GM21423 (cell line): ENCODE data around the gene H1-8.
"Not testable (repeated sequence)": the region's sequence is repeated elsewhere in the genome, so short reads cannot be mapped to it uniquely, and the experiment has no call there.

Experiments
- ATAC-seq: cut with Tn5 transposase; IDR thresholded peaks from one replicate; pipeline ENCODE4 v1.9.1; 2021; ENCODE audit warnings: mild to moderate bottlenecking, moderate library complexity; ENCODE audit not compliant: unreplicated experiment

H1-8 gene, protein sequence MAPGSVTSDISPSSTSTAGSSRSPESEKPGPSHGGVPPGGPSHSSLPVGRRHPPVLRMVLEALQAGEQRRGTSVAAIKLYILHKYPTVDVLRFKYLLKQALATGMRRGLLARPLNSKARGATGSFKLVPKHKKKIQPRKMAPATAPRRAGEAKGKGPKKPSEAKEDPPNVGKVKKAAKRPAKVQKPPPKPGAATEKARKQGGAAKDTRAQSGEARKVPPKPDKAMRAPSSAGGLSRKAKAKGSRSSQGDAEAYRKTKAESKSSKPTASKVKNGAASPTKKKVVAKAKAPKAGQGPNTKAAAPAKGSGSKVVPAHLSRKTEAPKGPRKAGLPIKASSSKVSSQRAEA

DNA sequence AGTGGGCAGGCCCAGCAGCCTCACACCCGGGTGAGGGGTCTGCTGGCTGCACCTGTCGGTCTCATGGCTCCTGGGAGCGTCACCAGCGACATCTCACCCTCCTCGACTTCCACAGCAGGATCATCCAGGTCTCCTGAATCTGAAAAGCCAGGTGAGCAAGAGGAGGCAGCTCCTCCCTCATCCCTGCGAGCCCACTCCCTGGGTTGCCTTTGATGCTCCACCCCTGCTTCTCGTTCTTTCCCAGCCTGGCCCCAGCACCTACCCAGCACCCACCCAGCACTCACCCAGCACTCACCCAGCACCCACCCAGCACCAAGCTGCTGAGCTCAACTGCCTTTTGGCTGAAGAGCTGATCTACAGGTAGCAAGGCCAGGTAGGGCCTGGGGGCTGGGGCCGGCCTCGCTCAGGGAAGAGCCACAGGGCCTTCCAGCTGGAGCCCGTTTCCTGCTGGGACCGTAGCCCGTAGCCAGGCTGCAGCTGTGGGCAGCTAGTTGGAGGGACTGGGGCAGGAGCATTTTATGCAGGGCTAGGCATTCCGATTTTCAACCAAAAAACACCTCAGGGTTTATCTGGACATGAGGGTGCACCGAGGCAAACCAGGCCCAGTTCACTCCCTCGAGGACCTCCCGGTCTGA lies at the start of gene H1-8:
Gene H1-8 (plus strand): TSS at position 20 of the 635 bp plus-strand sequence. CDS start 44 bp downstream, at position 64.
- ATAC-seq, result no peak

DNA sequence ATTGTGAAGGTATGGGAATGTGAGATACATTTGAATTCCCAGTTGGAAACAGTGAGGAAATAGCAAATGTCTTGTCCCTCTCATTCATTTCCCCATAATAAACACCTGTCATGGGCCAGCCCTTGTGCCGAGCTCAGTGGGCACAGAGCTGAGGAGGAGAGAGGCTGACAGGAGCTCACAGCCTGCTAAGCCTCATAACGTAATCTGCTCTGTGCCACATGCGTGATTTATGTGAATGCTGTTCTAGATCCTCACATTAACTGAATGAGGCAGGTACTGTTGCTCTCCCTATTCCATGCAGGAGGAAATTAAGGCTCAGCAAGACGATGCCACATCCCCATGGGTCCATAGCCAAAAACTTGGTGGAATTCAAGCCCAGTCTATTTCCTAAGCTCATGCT lies 49.8 kb upstream of the H1-8 start:
- ATAC-seq, result no peak

DNA sequence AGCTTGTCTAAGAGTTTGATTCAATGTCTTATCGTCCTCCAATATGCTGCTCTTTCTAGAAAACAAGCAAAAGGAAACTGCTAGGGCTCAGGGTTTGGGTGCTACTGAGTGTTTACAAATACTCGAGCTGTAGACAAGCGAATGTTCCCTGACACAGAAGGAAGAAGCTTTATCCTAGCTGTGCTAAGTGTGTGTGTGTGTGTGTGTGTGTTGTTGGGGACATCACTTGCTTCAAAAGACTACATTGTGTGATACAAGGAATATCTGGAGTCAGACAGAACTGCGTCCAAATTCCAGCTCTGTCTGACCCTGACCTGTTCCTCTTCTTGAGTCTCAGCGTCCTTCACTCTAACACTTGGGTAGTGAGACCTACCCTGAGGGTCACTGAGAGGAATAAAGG lies 48.5 kb upstream of the H1-8 start:
- ATAC-seq, result not testable (repeated sequence)

DNA sequence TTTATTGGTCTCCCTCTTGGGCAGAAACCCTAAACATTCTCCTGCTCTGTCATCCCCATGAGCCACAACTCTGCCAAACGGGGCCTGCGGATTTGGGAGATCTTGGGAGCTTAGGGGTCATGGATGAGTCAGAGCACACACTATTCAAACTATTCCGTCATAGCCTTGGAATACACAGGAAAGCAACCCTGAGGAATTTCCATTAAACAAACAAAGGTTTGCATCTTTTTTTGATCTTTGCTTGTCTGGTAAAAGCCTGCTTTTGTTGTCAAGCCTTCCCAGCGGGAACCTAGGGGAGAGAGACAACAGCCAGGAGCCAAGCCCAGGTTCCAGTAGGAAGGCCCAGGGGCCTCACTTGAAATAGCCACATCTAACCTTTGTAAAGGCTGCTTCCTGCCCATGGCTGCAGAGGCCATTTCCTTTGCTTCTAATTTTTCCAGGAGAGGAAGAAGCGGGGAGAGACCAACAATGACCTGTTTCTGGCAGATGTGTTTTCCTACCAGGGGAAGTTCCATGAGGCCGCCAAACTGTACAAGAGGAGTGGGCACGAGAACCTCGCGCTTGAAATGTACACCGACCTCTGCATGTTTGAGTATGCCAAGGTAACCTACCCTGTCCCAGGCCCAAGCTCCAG lies 47.9 kb upstream of the H1-8 start:
- ATAC-seq, result not testable (repeated sequence)

DNA sequence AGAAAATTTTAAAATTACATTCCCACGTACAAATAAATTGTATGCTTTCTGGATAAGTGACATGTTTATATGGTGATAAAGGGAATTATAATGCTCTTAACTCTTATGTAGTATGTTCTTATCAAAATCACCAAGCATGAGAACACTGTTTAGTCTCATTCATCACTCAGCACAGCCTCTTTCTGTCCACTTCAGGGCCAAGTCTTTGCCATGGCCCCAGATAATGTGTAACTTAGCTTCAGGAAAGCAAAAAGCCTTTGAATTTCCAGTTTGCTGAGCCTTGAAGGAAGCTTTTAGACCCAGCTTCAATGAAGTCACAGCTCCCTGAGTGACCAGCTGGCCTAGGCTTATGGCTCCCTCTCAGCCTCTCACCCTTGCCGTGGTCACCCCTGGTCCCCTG lies 45.1 kb upstream of the H1-8 start:
- not testable (repeated sequence) for ATAC-seq

DNA sequence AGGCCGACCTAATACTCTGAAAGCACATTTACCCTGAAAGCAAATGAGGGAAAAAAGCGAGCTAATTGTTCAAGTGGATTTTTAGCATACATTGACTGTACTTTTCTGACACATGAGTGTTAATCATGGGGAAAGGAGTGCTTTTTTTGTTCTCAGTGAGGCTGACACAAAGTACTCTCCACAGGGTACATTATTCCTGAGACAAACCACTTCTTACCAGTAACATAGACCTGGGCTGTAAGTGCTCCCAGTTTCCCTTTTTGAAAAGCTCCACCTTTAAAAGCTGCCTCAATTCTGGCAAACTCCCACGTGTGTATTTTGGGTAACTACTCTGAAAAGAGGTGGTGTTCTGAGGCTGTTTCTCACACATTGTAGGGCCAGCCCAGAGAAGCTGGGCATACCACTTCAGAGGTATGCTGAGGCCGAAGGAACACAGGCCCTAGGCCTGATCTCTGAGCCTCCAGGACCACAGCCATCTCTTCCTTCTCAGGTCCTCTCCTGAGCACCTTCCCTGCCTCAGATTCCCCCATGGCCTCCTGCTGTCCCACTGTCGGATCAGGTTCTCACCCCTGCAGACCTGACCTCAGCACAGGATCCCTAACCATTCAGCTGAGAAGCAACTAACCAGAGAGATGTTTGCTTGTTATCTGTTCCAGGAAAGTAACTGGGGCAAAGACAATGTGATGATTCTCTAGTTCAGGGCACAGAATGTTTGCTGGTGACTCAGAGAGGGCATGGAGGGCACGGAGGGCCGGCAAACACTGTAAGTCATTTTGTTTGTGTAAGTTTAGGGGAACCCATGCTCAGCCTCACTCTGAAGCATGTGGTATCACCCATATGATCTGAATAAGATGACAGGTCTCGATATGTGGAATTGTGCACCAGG lies 44.1 kb upstream of the H1-8 start:
- ATAC-seq, result not testable (repeated sequence)

DNA sequence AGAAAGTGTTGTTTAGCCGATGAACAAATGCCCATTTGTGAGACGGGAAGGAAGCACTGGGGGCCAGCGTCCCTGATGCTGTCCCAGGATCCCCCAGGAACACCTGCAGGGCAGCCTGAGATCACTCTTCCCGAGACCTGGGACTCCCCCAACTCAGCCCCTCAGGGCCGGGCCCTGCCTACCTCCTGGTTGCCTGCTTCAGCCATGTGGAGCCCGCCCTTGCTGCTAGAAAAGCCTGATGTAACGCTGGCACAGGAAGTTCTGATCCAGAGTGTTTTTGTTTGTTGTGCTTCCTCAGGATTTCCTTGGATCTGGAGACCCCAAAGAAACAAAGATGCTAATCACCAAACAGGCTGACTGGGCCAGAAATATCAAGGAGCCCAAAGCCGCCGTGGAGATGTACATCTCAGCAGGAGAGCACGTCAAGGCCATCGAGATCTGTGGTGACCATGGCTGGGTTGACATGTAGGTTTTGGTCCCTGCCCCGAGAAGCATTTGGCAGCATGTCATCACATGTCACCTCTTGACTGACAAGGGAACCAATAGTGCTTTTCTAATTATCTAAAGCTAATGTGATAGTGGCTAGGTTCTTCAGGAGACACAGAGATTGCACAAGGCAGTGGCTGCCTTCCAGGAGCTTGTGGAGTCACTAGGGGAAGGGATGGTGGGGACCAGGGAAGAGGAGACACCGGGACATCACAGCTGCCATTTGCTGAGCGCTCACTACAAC lies 43.2 kb upstream of the H1-8 start:
- not testable (repeated sequence) for ATAC-seq

DNA sequence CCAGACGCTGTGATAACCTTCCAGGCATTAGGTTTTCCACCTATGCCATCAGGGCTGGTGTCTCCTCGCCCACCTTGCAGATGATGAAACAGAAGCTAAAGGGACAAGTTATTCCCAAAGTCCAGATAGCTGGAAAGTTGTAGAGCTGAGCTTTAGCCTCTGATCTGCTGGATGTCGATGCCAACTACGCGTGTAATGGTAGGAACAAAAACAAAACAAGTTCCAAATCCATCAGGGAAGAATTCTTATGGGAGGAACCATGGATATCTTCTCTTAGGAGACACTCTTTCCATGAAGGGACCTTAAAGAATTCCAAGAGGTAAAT lies 42.7 kb upstream of the H1-8 start:
- ATAC-seq, result no peak

DNA sequence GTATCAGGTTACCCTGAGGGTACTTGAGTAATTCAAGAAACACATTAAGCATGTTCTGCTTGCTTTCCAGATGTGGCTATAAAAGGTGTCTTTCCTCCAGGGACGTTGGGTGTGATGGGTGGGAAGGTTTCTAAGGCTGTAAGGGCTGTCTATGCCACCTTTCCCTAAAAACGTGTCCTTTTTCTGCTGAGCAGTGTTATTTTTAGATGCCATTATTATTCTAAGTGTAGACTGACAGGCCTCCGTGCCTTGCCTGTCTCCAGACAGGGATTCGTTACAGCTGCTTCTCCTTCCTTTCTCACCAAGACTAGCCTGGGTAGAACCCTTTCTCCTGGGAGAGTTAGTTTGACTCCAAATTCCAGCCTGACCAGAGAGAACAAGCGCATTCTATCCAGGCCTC lies 41.3 kb upstream of the H1-8 start:
- ATAC-seq, result no peak

DNA sequence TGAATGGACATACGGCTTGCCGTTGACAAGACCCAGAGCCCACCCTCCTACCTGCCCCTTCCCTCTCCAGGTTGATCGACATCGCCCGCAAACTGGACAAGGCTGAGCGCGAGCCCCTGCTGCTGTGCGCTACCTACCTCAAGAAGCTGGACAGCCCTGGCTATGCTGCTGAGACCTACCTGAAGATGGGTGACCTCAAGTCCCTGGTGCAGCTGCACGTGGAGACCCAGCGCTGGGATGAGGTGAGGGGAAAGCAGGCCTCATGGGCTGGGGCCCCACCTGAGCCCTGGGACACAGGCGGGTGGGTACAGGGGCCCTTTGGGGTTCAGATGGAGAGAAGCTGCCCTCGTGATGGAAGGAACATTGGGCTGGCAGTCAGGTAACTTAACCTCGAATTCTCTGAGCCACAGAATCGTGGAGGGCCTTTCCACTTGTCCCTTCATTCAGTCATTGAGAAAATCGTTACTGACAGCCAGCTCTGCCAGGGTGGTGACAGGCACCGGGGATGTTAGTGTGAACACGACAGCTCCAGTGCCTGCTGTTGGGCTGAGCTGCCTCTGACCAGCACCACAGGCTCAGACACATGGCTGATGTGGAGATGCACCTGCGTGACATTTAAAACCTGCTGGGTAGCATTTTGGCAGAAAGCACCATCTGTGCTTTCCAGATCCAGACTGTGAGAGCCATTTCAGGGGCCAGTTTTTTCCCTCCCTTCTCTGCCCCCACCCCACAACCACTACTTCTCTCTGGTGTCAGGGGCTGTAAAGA lies 40.1 kb upstream of the H1-8 start:
- no peak for ATAC-seq

DNA sequence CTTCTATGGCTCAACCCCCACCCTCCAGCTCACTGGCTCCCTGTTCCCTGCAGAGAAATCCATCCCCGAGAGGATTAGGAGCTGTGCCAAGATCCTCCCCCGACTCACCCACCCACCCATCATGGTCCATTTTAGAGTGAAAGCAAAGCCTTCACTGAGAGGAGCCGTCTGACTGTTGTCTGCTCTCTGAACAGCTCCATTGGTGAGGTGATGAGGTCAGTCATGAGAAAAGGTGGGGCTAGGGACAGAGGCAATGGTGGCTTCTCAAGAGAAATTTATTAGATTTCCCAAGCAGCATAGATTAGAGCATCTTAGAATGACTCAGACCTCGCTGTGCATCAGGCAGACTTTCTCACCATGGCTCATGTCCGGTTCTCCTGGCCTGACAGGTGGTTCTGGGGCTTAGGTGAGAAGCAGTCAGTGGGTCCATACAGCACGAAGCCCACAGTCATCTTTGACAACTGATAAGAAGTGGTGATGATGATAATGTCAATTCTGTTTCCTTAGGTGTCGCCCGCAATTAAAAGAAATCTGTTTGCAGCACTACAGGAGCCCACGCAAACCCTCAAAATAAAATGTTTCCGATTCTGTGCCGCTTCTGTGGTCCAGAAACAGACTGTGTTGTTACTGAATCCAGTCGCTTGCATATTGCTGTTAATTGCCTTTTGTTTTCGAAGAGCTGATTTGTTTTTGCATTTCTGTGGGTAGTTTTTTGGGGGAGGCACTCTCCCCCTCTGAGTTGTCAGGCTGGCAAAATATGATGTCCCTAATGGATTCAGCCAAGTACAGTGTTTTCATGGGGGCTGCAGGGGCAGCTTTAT lies 39.3 kb upstream of the H1-8 start:
- ATAC-seq, result no peak

DNA sequence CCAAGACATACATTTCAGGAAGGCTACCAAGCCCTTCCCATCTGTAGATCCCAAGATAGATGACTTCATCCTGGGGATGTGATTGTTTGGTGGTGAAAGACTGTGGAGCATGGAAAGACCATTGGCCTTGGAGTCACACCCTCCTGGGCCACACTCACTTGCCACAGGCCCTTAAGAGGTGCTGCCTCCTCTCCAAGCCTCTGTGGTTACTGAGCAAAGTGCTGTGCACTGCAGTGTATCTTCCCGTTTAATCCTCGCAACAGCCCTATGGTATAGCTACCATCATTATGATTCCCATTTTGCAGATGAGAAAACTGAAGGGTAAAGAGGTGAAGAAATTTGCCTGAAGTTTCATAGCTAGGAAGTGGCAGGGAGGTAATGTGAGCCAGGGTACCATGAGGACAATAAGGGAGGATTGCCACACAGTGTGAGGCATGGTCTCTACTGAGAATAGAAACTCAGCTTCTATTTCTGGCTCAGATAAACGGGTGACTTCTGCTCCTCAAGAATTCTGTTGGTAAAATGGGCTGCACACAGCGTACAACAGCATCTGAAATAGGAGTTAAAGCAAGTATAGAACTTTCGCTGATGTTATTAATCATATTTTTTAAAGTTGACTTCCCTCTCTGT lies 38.4 kb upstream of the H1-8 start:
- no peak for ATAC-seq

DNA sequence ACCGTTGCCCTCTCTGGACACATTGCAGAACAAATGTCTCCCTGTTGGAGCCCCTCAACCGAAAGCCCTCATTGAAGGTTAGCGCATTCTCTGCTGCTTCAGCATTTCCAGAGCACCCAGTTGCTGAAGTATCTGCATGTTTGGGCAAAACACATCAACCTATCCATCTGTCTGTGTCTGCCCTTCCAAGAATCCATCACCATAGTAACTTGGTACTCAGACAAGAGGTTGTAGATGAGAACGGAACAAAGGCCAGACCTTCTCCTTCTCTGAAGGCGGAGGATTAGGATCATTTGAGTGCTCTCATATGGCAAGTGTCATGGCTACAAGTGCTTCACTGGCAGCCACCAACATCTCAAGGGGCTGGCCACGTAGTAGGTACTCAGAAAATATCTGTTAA lies 37.6 kb upstream of the H1-8 start:
- ATAC-seq, result no peak

DNA sequence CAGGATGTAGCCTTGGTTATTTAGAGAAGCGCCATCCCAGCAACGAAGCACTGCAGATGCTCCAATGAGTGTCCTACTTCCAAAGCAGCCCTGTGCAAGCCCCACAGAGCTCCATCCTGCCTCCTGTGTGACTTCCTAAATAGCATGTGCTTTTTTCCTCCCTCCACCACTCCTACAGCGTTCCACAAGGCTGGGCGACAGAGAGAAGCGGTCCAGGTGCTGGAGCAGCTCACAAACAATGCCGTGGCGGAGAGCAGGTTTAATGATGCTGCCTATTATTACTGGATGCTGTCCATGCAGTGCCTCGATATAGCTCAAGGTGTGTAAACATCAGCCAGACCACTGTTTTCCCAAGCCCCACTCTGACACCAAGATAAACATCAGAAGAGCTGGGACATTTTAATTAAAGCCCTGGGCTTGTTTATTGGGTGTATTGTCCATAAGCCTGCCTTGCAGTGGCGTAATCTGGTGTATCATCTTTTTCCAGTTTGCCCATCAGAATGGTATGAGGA lies 36.7 kb upstream of the H1-8 start:
- no peak for ATAC-seq

DNA sequence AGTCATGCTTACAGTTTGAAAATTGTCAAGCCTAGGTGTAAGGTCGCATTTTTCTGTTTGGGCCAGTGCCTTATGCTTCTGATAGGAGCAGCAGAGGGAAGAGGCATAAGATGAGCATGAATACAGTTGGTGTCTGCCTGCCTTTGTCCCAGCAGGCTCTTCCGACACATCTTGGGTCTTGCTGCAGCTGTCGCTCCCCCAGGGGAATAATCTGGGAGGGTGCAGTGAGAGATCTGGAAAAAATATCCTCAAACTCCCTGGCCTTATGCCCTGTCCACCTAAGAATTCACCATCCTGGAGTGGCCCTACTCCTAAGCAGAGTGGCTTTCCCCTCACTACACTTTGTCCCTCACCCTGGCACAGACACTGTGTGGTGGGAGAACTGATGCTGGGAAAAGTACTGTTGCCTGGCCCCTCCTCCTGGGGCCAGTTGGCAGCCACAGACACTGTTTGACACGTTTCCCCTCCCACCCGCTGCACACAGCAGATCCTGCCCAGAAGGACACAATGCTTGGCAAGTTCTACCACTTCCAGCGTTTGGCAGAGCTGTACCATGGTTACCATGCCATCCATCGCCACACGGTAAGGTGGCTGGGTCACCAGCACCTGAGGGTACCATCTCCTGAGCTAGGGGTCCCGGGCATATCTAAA lies 35.7 kb upstream of the H1-8 start:
- no peak for ATAC-seq

DNA sequence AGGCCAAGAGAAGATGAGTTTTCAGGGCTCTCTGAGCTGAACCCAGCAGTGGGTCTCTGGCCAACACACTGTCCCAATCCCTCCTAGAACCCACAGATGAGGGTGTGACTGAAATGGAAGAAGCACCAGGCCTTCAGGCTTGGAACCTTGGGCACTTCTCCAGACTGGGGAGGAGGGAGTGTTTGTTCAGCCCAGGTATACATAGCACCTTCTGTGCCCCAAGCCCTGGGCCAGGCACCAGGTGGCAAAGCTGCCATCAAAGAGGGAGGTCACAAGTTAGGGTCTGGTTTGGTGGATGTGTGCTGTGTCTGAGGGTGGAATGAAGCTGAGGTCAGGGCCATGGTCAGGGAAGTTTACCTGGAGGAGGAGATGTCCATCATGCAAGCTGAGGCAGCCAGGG lies 30.4 kb upstream of the H1-8 start:
- ATAC-seq, result no peak

DNA sequence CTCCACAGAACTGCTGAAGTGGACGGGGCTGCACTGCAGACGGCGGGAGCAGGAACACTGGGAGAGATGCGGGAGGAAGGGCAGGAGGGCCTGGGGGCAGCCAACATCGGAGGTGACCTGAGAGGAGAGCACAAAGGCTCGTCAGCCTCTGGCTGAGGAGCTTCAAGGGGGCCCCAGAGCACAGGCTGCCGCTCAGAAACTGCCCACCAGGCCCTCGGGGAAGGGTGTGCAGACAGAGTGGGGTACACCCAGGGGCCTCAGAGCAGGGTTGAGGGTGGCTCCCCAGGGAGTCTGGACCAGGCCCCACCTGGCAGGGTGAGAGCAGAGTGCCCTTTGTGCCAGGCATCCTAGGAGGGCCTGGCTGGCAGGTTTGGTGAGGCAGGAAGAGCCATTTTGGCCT lies 29.3 kb upstream of the H1-8 start:
- no peak for ATAC-seq

DNA sequence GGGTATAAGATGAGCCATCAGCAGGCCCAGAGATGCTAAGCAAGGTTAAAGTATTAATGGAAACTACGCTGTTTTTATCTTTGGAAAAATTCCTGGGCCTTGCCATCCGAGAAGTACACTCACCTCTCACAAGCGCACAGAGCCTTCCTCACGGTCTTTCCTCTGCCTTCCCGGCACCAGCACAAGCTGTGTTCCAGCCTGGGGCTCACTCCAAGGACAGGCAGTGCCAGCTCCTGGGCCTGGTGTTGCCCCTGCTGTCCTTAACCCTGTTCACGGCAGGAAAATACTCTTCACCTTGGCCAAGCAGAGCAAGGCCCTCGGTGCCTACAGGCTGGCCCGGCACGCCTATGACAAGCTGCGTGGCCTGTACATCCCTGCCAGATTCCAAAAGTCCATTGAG lies 28.9 kb upstream of the H1-8 start:
- no peak for ATAC-seq
